ENCODE measurements around the gene POP4.

Gene POP4

GRCh38 chr19:29643361-29643935 lies 37.4 kb downstream of the POP4 start:
- no peak for TF ChIP-seq GATA3 (IDR thresholded peaks at IDR 0.05; ENCODE audit: low read depth, low read length)
- TF ChIP-seq GATA2 (IDR thresholded peaks at IDR 0.05; ENCODE audit: low read depth, low read length) = no peak

- no peak for TF ChIP-seq GATA3 (IDR thresholded peaks at IDR 0.05; ENCODE audit: low read depth, low read length)
- TF ChIP-seq GATA2 (IDR thresholded peaks at IDR 0.05; ENCODE audit: low read depth, low read length) = no peak
Measured at GRCh38 chr19:29644210-29644609, 38.1 kb downstream of the POP4 start.

- TF ChIP-seq GATA2 (IDR thresholded peaks at IDR 0.05; ENCODE audit: low read depth, low read length) (no peak), GATA3 (IDR thresholded peaks at IDR 0.05; ENCODE audit: low read depth, low read length) (no peak)
Measured at GRCh38 chr19:29645491-29645867, 39.4 kb downstream of the POP4 start.

GRCh38 chr19:29645911-29646310 lies 39.8 kb downstream of the POP4 start:
- TF ChIP-seq GATA3 (IDR thresholded peaks at IDR 0.05; ENCODE audit: low read depth, low read length) = no peak
- TF ChIP-seq GATA2 (IDR thresholded peaks at IDR 0.05; ENCODE audit: low read depth, low read length) = no peak

- TF ChIP-seq GATA3 (IDR thresholded peaks at IDR 0.05; ENCODE audit: low read depth, low read length) = no peak
Measured at GRCh38 chr19:29650772-29651387, 44.8 kb downstream of the POP4 start.

GRCh38 chr19:29651622-29652394 lies 45.7 kb downstream of the POP4 start:
- TF ChIP-seq GATA2 (IDR thresholded peaks at IDR 0.05; ENCODE audit: low read depth, low read length) (no peak), GATA3 (IDR thresholded peaks at IDR 0.05; ENCODE audit: low read depth, low read length) (no peak)

- TF ChIP-seq GATA3 (IDR thresholded peaks at IDR 0.05; ENCODE audit: low read depth, low read length) (no peak), GATA2 (IDR thresholded peaks at IDR 0.05; ENCODE audit: low read depth, low read length) (no peak)
Measured at GRCh38 chr19:29653398-29653797, 47.3 kb downstream of the POP4 start.

- TF ChIP-seq GATA2 (IDR thresholded peaks at IDR 0.05; ENCODE audit: low read depth, low read length) = no peak
- no peak for TF ChIP-seq GATA3 (IDR thresholded peaks at IDR 0.05; ENCODE audit: low read depth, low read length)
Measured at GRCh38 chr19:29655648-29656335, 49.7 kb downstream of the POP4 start.

- TF ChIP-seq GATA2 (IDR thresholded peaks at IDR 0.05; ENCODE audit: low read depth, low read length) (no peak), GATA3 (IDR thresholded peaks at IDR 0.05; ENCODE audit: low read depth, low read length) (no peak)
Measured at GRCh38 chr19:29658221-29658991, 52.3 kb downstream of the POP4 start.

- TF ChIP-seq GATA3 (IDR thresholded peaks at IDR 0.05; ENCODE audit: low read depth, low read length) (no peak), GATA2 (IDR thresholded peaks at IDR 0.05; ENCODE audit: low read depth, low read length) (no peak)
Measured at GRCh38 chr19:29660835-29661234, 54.8 kb downstream of the POP4 start.

- TF ChIP-seq GATA2 (IDR thresholded peaks at IDR 0.05; ENCODE audit: low read depth, low read length) (no peak), GATA3 (IDR thresholded peaks at IDR 0.05; ENCODE audit: low read depth, low read length) (no peak)
Measured at GRCh38 chr19:29662278-29662603, 56.2 kb downstream of the POP4 start.

GRCh38 chr19:29662604-29663404 lies 56.7 kb downstream of the POP4 start:
- TF ChIP-seq GATA3 (IDR thresholded peaks at IDR 0.05; ENCODE audit: low read depth, low read length) (no peak), GATA2 (IDR thresholded peaks at IDR 0.05; ENCODE audit: low read depth, low read length) (no peak)
